HG03139 (cell line): ENCODE data around the gene DLK1.

Experiments used
- ATAC-seq: cut with Tn5 transposase; IDR thresholded peaks from one replicate; pipeline ENCODE4 v1.9.1; 2021; ENCODE audit not compliant: unreplicated experiment

The DLK1 gene

GRCh38 chr14:100754020-100754419, 27.3 kb downstream of the DLK1 start:
- ATAC-seq, result no peak

GRCh38 chr14:100755649-100756048, 29.0 kb downstream of the DLK1 start:
- ATAC-seq, result no peak

- ATAC-seq, result no peak
Observed at GRCh38 chr14:100761481-100761880, 34.8 kb downstream of the DLK1 start.

- ATAC-seq, result no peak
Observed at GRCh38 chr14:100762089-100762515, 35.4 kb downstream of the DLK1 start.

- no peak for ATAC-seq
Observed at GRCh38 chr14:100762901-100763300, 36.2 kb downstream of the DLK1 start.

GRCh38 chr14:100764471-100765115, 37.9 kb downstream of the DLK1 start:
- no peak for ATAC-seq

GRCh38 chr14:100765296-100765695, 38.6 kb downstream of the DLK1 start:
- no peak for ATAC-seq

- no peak for ATAC-seq
Observed at GRCh38 chr14:100765991-100766390, 39.3 kb downstream of the DLK1 start.

- no peak for ATAC-seq
Observed at GRCh38 chr14:100767003-100767787, 40.5 kb downstream of the DLK1 start.

GRCh38 chr14:100767788-100768536, 41.3 kb downstream of the DLK1 start:
- ATAC-seq, result no peak

- no peak for ATAC-seq
Observed at GRCh38 chr14:100769035-100769939, 42.6 kb downstream of the DLK1 start.

GRCh38 chr14:100770046-100770445, 43.4 kb downstream of the DLK1 start:
- no peak for ATAC-seq

GRCh38 chr14:100770605-100771120, 44.0 kb downstream of the DLK1 start:
- ATAC-seq, result no peak

GRCh38 chr14:100771121-100771800, 44.6 kb downstream of the DLK1 start:
- no peak for ATAC-seq

- no peak for ATAC-seq
Observed at GRCh38 chr14:100772607-100773165, 46.0 kb downstream of the DLK1 start.

- no peak for ATAC-seq
Observed at GRCh38 chr14:100773331-100774163, 46.9 kb downstream of the DLK1 start.

- ATAC-seq, result no peak
Observed at GRCh38 chr14:100774164-100774537, 47.5 kb downstream of the DLK1 start.

GRCh38 chr14:100775351-100775830, 48.7 kb downstream of the DLK1 start:
- no peak for ATAC-seq
